HEK293T (cell line): ENCODE measurements around the gene TUB.

ENCODE experiments used
- CTCF ChIA-PET: fragments of 350-600 bp; formaldehyde crosslinking; extraction: SDS; loops from one replicate; lab custom pipeline; 2021; ENCODE audit warnings: antibody characterized with exemption, inconsistent platforms; lab: Yijun Ruan, JAX
- POLR2A ChIA-PET: fragments of 350-600 bp; formaldehyde crosslinking; extraction: SDS; loops from one replicate; lab custom pipeline; 2020; ENCODE audit warnings: antibody characterized with exemption, inconsistent platforms; lab: Yijun Ruan, JAX
- DNase-seq: peaks from one replicate; pipeline ENCODE4 v3.0.0; 2012; ENCODE audit warnings: mixed read lengths; ENCODE audit errors: extremely low spot score
- ARNT ChIP-seq: fragments of 450-650 bp; IDR thresholded peaks from 2 replicates; pipeline ENCODE4 v1.6.1; 2017; ENCODE audit warnings: mild to moderate bottlenecking
- BHLHE40 ChIP-seq: fragments of 450-650 bp; IDR thresholded peaks from 2 replicates; pipeline ENCODE4 v1.6.1; 2016; ENCODE audit warnings: mild to moderate bottlenecking, moderate library complexity, borderline replicate concordance
- CTBP1 ChIP-seq: fragments of 450-650 bp; IDR thresholded peaks from 2 replicates; pipeline ENCODE4 v1.6.1; 2016; ENCODE audit warnings: borderline replicate concordance
- ELF4 ChIP-seq: fragments of 450-650 bp; IDR thresholded peaks from 2 replicates; pipeline ENCODE4 v1.6.1; 2017; ENCODE audit warnings: antibody characterized with exemption
- FOXA1 ChIP-seq: fragments of 450-650 bp; IDR thresholded peaks from 2 replicates; pipeline ENCODE4 v1.6.1; 2016; ENCODE audit warnings: mild to moderate bottlenecking
- FOXK2 ChIP-seq: fragments of 450-650 bp; IDR thresholded peaks from 2 replicates; pipeline ENCODE4 v1.6.1; 2016; ENCODE audit warnings: mild to moderate bottlenecking
- FOXM1 ChIP-seq: fragments of 450-650 bp; IDR thresholded peaks from 2 replicates; pipeline ENCODE4 v1.6.1; 2017; ENCODE audit warnings: mild to moderate bottlenecking, borderline replicate concordance
- HDGF ChIP-seq: fragments of 450-650 bp; IDR thresholded peaks from 2 replicates; pipeline ENCODE4 v1.6.1; 2017; ENCODE audit warnings: antibody characterized with exemption, borderline replicate concordance
- L3MBTL2 ChIP-seq: fragments of 450-650 bp; conservative IDR thresholded peaks from 2 replicates; pipeline ENCODE4 v1.6.1; 2016; ENCODE audit warnings: mild to moderate bottlenecking
- LEF1 ChIP-seq: fragments of 450-650 bp; IDR thresholded peaks from 2 replicates; pipeline ENCODE4 v1.6.1; 2017; ENCODE audit warnings: mild to moderate bottlenecking, borderline replicate concordance
- NFRKB ChIP-seq: fragments of 450-650 bp; IDR thresholded peaks from 2 replicates; pipeline ENCODE4 v1.6.1; 2016; ENCODE audit warnings: mild to moderate bottlenecking, moderate library complexity
- PKNOX1 ChIP-seq: fragments of 450-650 bp; IDR thresholded peaks from 2 replicates; pipeline ENCODE4 v1.6.1; 2016
- SP1 ChIP-seq: fragments of 450-650 bp; IDR thresholded peaks from 2 replicates; pipeline ENCODE4 v1.6.1; 2017
- SUZ12 ChIP-seq: fragments of 450-650 bp; IDR thresholded peaks from 2 replicates; pipeline ENCODE4 v1.6.1; 2016; ENCODE audit warnings: mild to moderate bottlenecking
- TARDBP ChIP-seq: fragments of 450-650 bp; IDR thresholded peaks from 2 replicates; pipeline ENCODE4 v1.6.1; 2016
- ZNF384 ChIP-seq: fragments of 450-650 bp; IDR thresholded peaks from 2 replicates; pipeline ENCODE4 v1.6.1; 2016

Gene TUB

DNA sequence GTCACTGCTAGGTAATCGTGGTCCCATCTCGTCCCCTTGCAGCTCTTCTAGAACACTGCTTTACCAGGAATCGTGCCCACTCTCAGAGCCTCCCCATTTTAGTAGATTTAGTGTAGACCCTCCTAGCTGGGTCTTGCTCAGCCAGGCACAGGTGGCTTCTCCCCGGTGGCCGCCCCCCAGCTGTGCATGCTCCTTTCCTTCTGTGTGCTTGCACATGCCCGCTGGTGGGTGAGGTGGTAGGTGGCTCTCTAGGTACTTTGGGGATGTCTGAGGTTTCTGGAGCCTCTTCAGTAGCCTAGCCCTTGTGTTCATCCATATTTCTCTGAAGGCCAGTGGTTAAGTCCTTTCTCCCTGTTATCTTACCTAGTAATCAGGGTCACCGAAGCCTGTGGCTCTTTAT is 5.6 kb downstream of the TUB start:
- TF ChIP-seq FOXA1: no peak
- TF ChIP-seq CTBP1: no peak
- no peak for TF ChIP-seq PKNOX1
- no peak for TF ChIP-seq SP1
- no peak for TF ChIP-seq NFRKB
- no peak for TF ChIP-seq BHLHE40
- TF ChIP-seq SUZ12: no peak
- TF ChIP-seq ARNT: no peak
- TF ChIP-seq HDGF: no peak
- no peak for TF ChIP-seq FOXM1
- TF ChIP-seq ZNF384: no peak
- no peak for TF ChIP-seq L3MBTL2
- TF ChIP-seq ELF4: no peak
- TF ChIP-seq TARDBP: no peak
- TF ChIP-seq LEF1: no peak
- CTCF ChIA-PET: interaction anchor here (1.9 kb wide), 1 partner anchor 80 kb away, joined by 7 read pairs; no protein-coding TSS in a partner anchor
- no peak for DNase-seq
- POLR2A ChIA-PET: no interaction called here

DNA sequence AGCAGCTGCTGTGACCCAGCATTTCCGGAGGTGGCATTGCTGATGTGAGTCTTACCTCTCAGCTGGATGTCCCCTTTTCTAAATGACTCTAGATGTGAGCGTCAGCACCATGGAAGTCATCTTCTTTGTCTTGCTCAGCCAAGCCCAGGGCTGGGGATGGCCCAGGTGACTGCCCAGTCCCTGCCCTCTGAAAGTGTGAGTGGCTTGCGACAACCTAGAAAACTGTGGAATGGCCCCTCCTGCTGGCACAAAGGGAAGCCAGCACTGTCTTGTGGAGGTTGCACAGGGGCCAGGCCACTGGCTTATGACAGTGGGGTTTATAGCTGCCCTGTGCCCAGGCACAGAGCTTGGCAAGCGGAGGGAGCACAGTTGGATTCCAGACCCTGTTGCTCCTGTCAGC is 6.2 kb downstream of the TUB start:
- CTCF ChIA-PET: interaction anchor here (0.9 to 2.5 kb wide), 3 partner anchors 54 to 81 kb away, joined by 3 to 20 read pairs (median 7); no protein-coding TSS in a partner anchor
- TF ChIP-seq SP1 (no peak), SUZ12 (no peak), ZNF384 (no peak), LEF1 (no peak), CTBP1 (no peak), FOXK2 (no peak), FOXM1 (no peak)
- POLR2A ChIA-PET: no interaction called here
- no peak for DNase-seq

DNA sequence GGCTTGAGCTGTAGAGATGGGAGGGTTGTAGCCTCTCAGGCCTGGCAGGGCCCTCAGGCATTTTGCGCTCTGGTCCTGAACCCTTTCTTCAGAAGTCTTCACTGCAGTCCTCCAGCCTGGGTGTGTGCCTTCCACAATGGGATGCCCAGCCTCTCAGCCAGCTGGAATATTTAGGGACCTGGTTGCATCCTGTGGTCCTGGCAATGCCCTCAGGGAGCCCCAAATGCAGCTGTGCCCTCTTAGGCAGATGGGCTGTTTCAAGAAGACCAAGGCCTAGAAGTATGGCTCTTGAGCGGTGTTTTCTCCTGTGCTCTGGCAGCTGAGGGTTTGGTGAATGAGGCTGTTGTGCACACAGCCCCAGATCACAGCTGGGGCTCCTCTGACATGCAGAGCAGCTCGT is 6.7 kb downstream of the TUB start:
- ChIA-PET POLR2A (no interaction called here), CTCF (interaction anchor here (0.6 to 2.5 kb wide), 3 partner anchors 54 to 101 kb away, joined by 3 to 20 read pairs (median 3); partner anchors contain the start of gene EIF3F)
- no peak for DNase-seq
- TF ChIP-seq L3MBTL2 (no peak), CTBP1 (no peak), ELF4 (no peak), FOXM1 (no peak), LEF1 (no peak), TARDBP (no peak), FOXA1 (no peak)

- ChIA-PET CTCF (interaction anchor here (0.5 to 3.9 kb wide), 17 partner anchors 8 to 461 kb away, joined by 3 to 31 read pairs (median 6); partner anchors contain the start of gene TUB), POLR2A (interaction anchor here (0.6 to 1.2 kb wide), 2 partner anchors 57 to 495 kb away, joined by 4 read pairs; no protein-coding TSS in a partner anchor)
- TF ChIP-seq NFRKB (no peak), ELF4 (no peak), HDGF (no peak), ARNT (no peak), SUZ12 (no peak), LEF1 (no peak), FOXM1 (no peak), ZNF384 (no peak)
- no peak for DNase-seq
These were observed 8.9 kb downstream of the TUB start for GRCh38 chr11:8089791-8090510.

GRCh38 chr11:8090756-8091155 is 9.7 kb downstream of the TUB start:
- peak; percentile 46 for DNase-seq
- TF ChIP-seq FOXA1 (no peak), FOXK2 (no peak), BHLHE40 (no peak), ZNF384 (no peak)
- CTCF ChIA-PET: interaction anchor here (0.5 to 3.9 kb wide), 15 partner anchors 9 to 460 kb away, joined by 3 to 31 read pairs (median 6); partner anchors contain the start of gene TUB
- POLR2A ChIA-PET: interaction anchor here (0.6 to 1.2 kb wide), 4 partner anchors 9 to 494 kb away, joined by 3 to 4 read pairs (median 4); partner anchors contain the start of gene TUB

DNA sequence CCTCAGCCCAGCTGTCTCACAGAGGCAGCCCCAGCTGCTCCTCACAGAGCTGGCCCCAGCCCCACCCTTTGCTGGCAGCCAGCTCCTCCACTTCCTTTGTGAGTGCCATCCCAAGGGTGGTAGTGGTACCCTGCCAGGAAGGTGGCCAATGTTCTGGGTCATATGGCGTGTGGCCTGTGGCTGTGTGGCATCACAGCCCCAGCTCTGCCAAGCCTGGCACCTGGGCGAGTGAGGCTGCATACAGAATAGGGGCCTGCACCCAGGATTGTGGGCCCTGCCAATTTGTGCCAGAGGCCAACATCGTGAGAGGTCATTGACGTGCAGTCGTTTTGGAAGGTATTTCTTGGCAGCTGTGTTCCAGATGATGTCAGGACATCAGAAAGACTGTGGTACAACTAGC is 10.7 kb downstream of the TUB start:
- ChIA-PET CTCF (interaction anchor here (1.5 to 3.9 kb wide), 3 partner anchors 59 to 85 kb away, joined by 7 to 31 read pairs (median 25); no protein-coding TSS in a partner anchor), POLR2A (no interaction called here)
- DNase-seq: no peak
- TF ChIP-seq CTBP1: no peak
- TF ChIP-seq FOXA1: no peak
- TF ChIP-seq FOXM1: no peak
- TF ChIP-seq BHLHE40: no peak
- no peak for TF ChIP-seq ARNT
- no peak for TF ChIP-seq L3MBTL2
- no peak for TF ChIP-seq PKNOX1
